GM21529 (cell line): Measurements from ENCODE around the gene CDHR2.
"Not testable (repeated sequence)": the region's sequence is repeated elsewhere in the genome, so short reads cannot be mapped to it uniquely, and the experiment has no call there.

ENCODE experiments used
- ATAC-seq: cut with Tn5 transposase; IDR thresholded peaks from one replicate; pipeline ENCODE4 v1.9.1; 2021; ENCODE audit not compliant: unreplicated experiment

Gene CDHR2

DNA sequence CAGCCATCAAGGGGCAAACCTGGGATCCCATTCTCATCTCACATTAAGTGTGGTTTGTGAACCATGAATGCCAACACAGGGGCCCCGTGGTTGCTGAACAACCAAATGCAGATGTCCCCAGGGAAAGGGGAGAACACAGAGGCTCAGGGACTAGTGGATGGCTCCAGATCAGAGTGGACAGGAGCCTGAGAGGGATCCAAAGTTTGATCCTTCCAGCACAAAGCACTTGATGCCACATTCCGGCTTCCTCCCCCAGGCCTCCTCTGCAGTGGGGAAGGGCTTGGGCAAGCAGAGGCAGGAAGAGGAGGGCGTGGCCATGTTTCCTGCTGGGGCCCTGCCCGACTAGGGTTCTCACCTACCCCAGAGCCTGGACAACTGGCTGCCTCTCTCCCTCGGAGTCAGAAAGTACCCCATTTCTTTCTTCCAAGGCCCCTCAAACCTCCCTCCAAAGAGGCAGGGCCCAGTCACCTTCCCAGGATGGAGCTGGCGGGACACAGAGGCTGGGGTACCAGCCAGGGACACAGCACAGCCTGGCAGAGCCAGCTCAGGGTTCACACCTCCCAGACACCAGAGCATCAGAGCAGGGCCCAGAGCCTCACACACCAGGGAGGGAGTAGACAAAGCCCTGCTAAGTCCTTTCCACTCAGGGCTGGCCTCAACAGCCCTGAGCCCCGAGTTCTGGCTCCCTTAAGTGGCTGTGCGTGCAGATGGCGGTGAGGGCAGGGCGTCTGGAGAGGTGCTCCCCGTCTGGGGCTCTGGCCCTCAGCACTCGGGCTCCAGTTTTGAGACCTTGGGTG lies 7.6 kb upstream of the CDHR2 start:
- no peak for ATAC-seq

GRCh38 chr5:176542135-176542595 lies 7.0 kb upstream of the CDHR2 start:
- no peak for ATAC-seq

DNA sequence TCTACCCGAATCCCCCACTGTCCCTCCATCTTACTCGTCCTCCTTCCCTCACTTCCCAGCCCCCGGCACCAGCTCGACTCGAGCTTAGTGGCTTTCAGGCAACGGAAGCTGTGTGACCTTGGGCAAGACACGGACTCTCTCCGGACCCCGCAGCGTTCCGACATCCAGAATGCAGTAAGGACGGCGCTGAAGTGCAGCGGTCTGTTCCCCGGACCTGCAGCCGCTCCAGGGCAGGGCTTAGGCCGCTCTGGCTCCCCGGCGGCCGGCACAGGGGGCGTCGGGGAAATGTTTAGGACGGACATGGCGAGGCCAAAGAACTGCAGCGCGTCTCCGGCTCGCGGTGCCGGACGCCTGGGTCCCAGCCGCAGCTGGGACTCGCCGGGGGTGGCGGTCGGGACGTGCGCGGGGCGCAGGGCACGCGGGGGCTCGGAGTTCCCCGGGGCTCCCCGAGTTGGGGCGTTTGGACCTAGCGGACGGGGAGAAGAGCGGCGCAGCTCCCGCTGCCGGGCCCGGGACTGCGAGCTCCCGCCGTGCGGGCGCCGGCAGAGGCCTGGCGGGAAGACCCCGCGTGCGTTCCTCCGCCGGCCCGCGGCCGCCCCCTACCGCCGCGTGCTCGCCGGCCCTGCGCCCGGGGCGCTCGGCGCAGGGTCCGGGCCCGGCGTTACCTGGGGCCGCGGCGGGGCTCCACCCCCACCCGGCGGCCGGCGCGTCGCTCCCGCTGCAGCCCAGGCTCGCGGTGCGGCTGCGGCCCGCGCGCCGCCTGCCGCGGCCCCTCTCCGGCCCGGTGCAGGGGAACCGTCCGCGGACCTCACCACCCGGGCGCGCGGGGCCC lies 6.3 kb upstream of the CDHR2 start:
- ATAC-seq: peak; percentile 41

GRCh38 chr5:176543428-176544182 lies 5.5 kb upstream of the CDHR2 start:
- peak; percentile 65 for ATAC-seq

DNA sequence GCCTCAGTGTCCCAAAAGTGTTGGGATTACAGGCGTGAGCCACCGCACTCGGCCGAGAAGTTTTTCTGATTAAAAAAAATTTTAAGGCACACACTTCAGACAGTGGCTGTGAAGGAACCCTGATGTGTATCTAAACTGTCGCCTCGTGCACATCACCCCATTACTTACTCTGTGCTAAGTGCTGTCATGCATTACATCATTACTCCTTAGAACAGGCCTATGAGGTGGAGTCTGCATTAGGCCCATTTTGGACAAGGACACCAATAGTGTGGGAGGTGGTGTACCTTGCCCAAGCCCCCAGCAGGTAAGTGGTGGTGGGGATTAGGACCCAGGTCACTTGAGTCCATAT lies 3.8 kb upstream of the CDHR2 start:
- ATAC-seq: no peak

DNA sequence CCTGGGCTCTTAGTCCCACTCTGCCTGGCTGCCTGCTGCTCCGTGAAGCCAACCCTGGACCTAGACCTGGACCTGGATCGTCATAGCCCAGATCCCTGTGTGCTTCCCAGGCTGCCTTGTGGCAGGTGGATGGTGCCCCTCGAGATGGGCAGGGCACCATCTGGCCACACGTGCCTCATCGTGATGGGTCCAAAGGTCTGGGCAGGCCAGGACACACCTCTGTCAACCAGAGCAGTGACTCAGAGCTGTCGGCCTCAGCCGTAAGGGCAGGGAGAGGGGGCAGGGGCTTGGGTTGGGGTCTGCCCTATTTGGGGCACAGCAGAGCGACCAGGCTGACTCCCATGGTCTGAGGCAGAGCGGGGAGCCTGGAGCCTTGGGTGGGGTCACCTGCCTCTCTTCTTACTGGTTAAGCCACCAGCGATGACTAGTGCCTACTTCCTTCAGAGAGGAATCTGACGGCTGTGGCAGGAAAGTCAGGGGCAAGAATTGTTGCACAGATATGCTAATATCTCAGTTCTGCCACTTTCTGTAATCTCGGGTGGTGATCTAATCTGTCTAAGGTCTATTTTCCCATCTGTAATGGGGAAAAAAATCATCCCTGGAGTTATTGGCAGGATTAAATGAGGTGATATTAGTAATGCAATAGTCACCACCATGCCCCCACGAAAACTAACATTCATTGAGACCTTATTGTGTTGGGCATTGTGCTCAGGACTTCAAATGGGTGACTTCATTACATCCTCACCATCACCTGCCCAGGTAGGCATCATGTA lies 3.2 kb upstream of the CDHR2 start:
- no peak for ATAC-seq

GRCh38 chr5:176547802-176548201 lies 1.3 kb upstream of the CDHR2 start:
- ATAC-seq: no peak

- ATAC-seq: no peak
These were observed 729 bp downstream of the CDHR2 start for GRCh38 chr5:176549871-176550270.

DNA sequence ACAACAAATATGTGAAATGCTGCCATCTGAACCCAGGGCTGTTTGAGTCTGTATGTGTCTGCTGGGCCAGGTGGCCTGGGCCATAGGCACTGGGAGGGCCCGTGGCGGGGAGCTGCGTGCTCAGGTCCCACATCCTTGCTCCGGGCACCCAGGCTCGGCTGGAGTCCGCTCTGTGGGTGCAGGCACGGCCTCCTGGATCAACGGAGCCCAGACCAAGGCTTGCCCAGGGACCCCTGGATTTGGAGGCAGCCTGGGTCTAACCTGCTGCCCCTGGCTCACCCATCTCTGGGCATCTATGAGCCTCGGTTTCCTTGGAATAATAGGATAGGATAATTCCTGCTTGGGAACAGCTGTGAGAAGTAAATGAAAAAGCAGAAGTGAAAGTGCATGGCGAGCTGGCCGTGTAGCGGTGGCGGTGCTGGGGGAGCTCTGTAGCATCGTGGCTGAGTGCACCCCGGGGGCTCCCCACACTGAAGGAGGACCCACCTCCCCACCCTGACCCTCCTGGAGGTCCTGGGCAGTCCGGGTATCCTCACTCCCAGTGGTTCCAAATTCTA lies 1.2 kb downstream of the CDHR2 start:
- ATAC-seq: peak; percentile 47

DNA sequence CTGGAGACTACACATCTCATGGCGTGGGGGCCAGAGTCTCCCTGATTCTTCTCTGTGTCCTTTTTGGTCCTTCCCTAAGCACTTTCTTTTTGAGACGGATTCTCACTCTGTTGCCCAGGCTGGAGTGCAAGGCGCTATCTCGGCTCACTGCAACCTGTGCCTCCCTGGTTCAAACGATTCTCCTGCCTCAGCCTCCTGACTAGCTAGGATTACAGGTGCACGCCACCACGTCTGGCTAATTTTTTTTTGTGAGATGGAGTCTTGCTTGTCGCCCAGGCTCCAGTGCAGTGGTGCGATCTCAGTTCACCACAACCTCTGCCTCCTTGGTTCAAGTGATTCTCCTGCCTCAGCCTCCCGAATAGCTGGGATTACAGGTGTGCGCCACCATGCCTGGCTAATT lies 1.8 kb downstream of the CDHR2 start:
- not testable (repeated sequence) for ATAC-seq

DNA sequence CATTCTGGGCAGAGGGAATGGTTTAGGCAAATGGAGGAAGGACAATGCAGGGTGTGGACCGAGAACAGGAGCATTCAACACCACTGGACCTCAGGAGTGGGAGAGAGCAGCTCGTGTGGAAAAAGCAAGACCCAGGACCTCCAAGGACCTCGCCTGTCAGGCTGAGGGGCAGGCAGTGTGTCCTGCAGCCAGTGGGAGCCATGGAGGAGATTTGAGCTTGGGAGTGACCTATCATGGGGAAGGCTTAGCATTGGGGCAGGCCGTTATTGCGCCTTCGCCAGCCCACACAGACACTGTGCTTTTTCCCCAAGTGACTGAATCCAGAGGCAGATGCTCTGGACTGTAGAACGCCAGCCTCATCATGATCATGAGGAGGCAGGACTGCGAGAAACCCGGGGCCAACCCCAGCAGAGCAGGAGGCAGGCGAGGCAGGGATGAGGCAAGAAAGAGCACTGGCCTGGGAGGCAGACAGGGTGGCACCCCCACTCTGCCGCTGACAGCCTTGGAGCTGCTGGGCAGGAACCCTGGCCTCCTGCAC lies 3.3 kb downstream of the CDHR2 start:
- no peak for ATAC-seq

GRCh38 chr5:176553260-176554085 lies 4.3 kb downstream of the CDHR2 start:
- no peak for ATAC-seq

DNA sequence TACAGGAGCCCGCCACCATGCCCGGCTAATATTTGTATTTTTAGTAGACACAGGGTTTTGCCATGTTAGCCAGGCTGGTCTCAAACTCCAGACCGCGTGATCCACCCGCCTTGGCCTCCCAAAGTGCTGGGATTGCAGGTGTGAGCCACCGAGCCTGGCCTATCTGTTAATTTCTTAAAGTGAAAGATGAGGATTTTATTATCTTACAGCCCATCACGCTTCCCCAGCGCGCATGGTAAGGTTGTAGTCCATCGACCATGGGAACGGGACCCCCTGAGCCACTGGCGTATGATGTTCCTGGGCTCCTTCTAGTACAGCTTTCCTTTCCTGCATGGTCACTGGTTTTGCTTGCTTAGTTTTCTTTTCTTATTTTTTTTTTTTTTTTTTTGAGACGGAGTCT lies 8.7 kb downstream of the CDHR2 start:
- no peak for ATAC-seq

- ATAC-seq: no peak
These were observed 10.5 kb downstream of the CDHR2 start for GRCh38 chr5:176559683-176560082.

DNA sequence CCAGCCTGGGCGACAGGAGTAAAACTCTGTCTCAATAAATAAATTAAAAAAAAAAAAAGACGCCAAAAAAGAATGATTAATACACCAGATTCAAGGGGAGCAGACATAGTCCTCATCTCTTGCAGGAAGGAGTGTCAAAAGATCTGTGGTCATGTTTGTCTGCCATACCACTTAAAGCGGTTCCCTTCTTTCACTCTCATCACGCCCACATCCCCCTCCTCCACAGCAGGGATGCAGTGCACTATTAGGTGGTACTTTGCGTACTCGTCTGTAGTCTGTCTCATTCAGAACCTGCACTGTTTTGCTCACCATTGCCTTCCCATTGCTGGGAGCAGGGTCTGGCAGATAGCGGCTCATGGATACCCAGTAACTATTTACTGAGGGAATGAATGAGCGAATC lies 11.2 kb downstream of the CDHR2 start:
- no peak for ATAC-seq

- no peak for ATAC-seq
These were observed 12.1 kb downstream of the CDHR2 start for GRCh38 chr5:176561259-176561658.

GRCh38 chr5:176562189-176562588 lies 13.0 kb downstream of the CDHR2 start:
- ATAC-seq: no peak

GRCh38 chr5:176564002-176564401 lies 14.9 kb downstream of the CDHR2 start:
- ATAC-seq: no peak

GRCh38 chr5:176565760-176566288 lies 16.7 kb downstream of the CDHR2 start:
- ATAC-seq: no peak
